Breast epithelium (tissue), 3 donors: Measurements from ENCODE around the gene CHCHD10.

Source experiments
- CTCF ChIP-seq, 3 donors: fragments of 450-650 bp; IDR thresholded peaks; one replicate each; pipeline ENCODE4 v1.5.1; 2016 to 2017; ENCODE audit warnings: antibody characterized with exemption in 3 of 3, mild to moderate bottlenecking in 3 of 3, moderate library complexity in 3 of 3
- POLR2A ChIP-seq: fragments of 450-650 bp; IDR thresholded peaks from one replicate; pipeline ENCODE4 v1.6.1; 2016; ENCODE audit warnings: antibody characterized with exemption, mild to moderate bottlenecking, moderate library complexity
- POLR2AphosphoS5 ChIP-seq, 3 donors: sonication (generic); formaldehyde crosslinking; IDR thresholded peaks; one replicate each; pipeline ENCODE4 v1.6.1; 2017; ENCODE audit warnings: antibody characterized with exemption in 3 of 3

- TF ChIP-seq CTCF (IDR thresholded peaks at IDR 0.05): no peak
- TF ChIP-seq POLR2A: no peak
- peak in 1 of 3 donors; percentile 41 for TF ChIP-seq POLR2AphosphoS5 (IDR thresholded peaks at IDR 0.05)
Observed at GRCh38 chr22:23790819-23791737, 23.3 kb upstream of the CHCHD10 start.
